Measurements from ENCODE around the gene SIGLEC5.
A peak's percentile ranks its signal among the peaks of the same experiment; 100 is the strongest.

SIGLEC5 gene

GRCh38 chr19:51660975-51661600 is 30.9 kb upstream of the SIGLEC5 start:
- H3K9me3 ChIP-seq (ENCODE audit: insufficient read depth, low read length): no peaks in the 10 kb centered on the region
- H3K4me3 ChIP-seq (ENCODE audit: insufficient read depth, low read length, poor library complexity, severe bottlenecking): no peak overlapping the region
- H3K27me3 ChIP-seq (ENCODE audit: low read length): no peaks in the 10 kb centered on the region
- no peak overlapping the region for H2AFZ ChIP-seq (ENCODE audit: low read depth, low read length, severe bottlenecking)
- no peak overlapping the region for H3K27ac ChIP-seq (ENCODE audit: low read depth, low read length)
- H3F3A ChIP-seq (ENCODE audit: insufficient read depth): no peaks in the 10 kb centered on the region
- no peak overlapping the region for H3K9ac ChIP-seq (ENCODE audit: low read length)
- H3K36me3 ChIP-seq (ENCODE audit: low read length): no peaks in the 10 kb centered on the region
- H3K4me2 ChIP-seq (ENCODE audit: low read depth, low read length, poor library complexity, severe bottlenecking): no peak overlapping the region
- H4K20me1 ChIP-seq (ENCODE audit: low read depth, low read length): no peaks in the 10 kb centered on the region
- TF ChIP-seq CTCF (IDR thresholded peaks at IDR 0.05; ENCODE audit: insufficient read depth, low read length, poor library complexity, severe bottlenecking) (peak; percentile 37), EZH2phosphoT487 (conservative IDR thresholded peaks at IDR 0.05; ENCODE audit: low read length) (no peak)
- no peaks in the 10 kb centered on the region for H3K79me2 ChIP-seq (ENCODE audit: insufficient read depth, low read length)
- no peaks in the 10 kb centered on the region for H3K9me2 ChIP-seq (replicated peaks; ENCODE audit: insufficient read depth, low read length)

GRCh38 chr19:51654783-51655182 is 24.6 kb upstream of the SIGLEC5 start:
- no peak overlapping the region for H3K4me3 ChIP-seq (ENCODE audit: insufficient read depth, low read length, poor library complexity, severe bottlenecking)
- no peaks in the 10 kb centered on the region for H3K9me2 ChIP-seq (replicated peaks; ENCODE audit: insufficient read depth, low read length)
- no peak overlapping the region for H3K27ac ChIP-seq (ENCODE audit: low read depth, low read length)
- H3K79me2 ChIP-seq (ENCODE audit: insufficient read depth, low read length): no peaks in the 10 kb centered on the region
- H3K36me3 ChIP-seq (ENCODE audit: low read length): no peaks in the 10 kb centered on the region
- H2AFZ ChIP-seq (ENCODE audit: low read depth, low read length, severe bottlenecking): no peak overlapping the region
- no peaks in the 10 kb centered on the region for H3F3A ChIP-seq (ENCODE audit: insufficient read depth)
- no peaks in the 10 kb centered on the region for H3K9me3 ChIP-seq (ENCODE audit: insufficient read depth, low read length)
- TF ChIP-seq EZH2phosphoT487 (conservative IDR thresholded peaks at IDR 0.05; ENCODE audit: low read length) (no peak), CTCF (IDR thresholded peaks at IDR 0.05; ENCODE audit: insufficient read depth, low read length, poor library complexity, severe bottlenecking) (peak; percentile 10)
- H4K20me1 ChIP-seq (ENCODE audit: low read depth, low read length): no peaks in the 10 kb centered on the region
- H3K4me2 ChIP-seq (ENCODE audit: low read depth, low read length, poor library complexity, severe bottlenecking): no peak overlapping the region
- no peaks in the 10 kb centered on the region for H3K27me3 ChIP-seq (ENCODE audit: low read length)
- H3K9ac ChIP-seq (ENCODE audit: low read length): no peak overlapping the region

- H3K36me3 ChIP-seq (ENCODE audit: low read length): no peaks in the 10 kb centered on the region
- no peaks in the 10 kb centered on the region for H3F3A ChIP-seq (ENCODE audit: insufficient read depth)
- no peaks in the 10 kb centered on the region for H3K27me3 ChIP-seq (ENCODE audit: low read length)
- H2AFZ ChIP-seq (ENCODE audit: low read depth, low read length, severe bottlenecking): no peak overlapping the region
- H3K4me3 ChIP-seq (ENCODE audit: insufficient read depth, low read length, poor library complexity, severe bottlenecking): no peak overlapping the region
- TF ChIP-seq EZH2phosphoT487 (conservative IDR thresholded peaks at IDR 0.05; ENCODE audit: low read length): no peak
- no peak for TF ChIP-seq CTCF (IDR thresholded peaks at IDR 0.05; ENCODE audit: insufficient read depth, low read length, poor library complexity, severe bottlenecking)
- H3K27ac ChIP-seq (ENCODE audit: low read depth, low read length): no peak overlapping the region
- H3K79me2 ChIP-seq (ENCODE audit: insufficient read depth, low read length): no peaks in the 10 kb centered on the region
- no peak overlapping the region for H3K9ac ChIP-seq (ENCODE audit: low read length)
- no peaks in the 10 kb centered on the region for H4K20me1 ChIP-seq (ENCODE audit: low read depth, low read length)
- no peaks in the 10 kb centered on the region for H3K9me2 ChIP-seq (replicated peaks; ENCODE audit: insufficient read depth, low read length)
- no peak overlapping the region for H3K4me2 ChIP-seq (ENCODE audit: low read depth, low read length, poor library complexity, severe bottlenecking)
- H3K9me3 ChIP-seq (ENCODE audit: insufficient read depth, low read length): no peaks in the 10 kb centered on the region
Measured at GRCh38 chr19:51653162-51653561, 23.0 kb upstream of the SIGLEC5 start.
